DOHH2 (cell line): ENCODE results near the gene FZR1.

Experiments
- CTCF ChIP-seq: fragments of 200-600 bp; sonication (generic); IDR thresholded peaks from one replicate; pipeline ENCODE4 v1.5.1; 2014; ENCODE audit warnings: antibody characterized with exemption, mild to moderate bottlenecking, low read depth, low read length; ENCODE audit not compliant: poor library complexity, severe bottlenecking
- EZH2phosphoT487 ChIP-seq: fragments of 200-600 bp; sonication (generic); IDR thresholded peaks from 2 replicates; pipeline ENCODE4 v1.6.1; 2017; ENCODE audit warnings: borderline replicate concordance, mild to moderate bottlenecking, antibody characterized with exemption, low read length, moderate library complexity, mixed read lengths

- TF ChIP-seq CTCF (no peak), EZH2phosphoT487 (no peak)
These were observed 32.3 kb downstream of the FZR1 start for GRCh38 chr19:3538258-3538929.
